ENCODE data around the gene CELF4.

The CELF4 gene

GRCh38 chr18:37420315-37420880 is 145.2 kb downstream of the CELF4 start:
- no peaks in the 10 kb centered on the region for H3K79me2 ChIP-seq (ENCODE audit: insufficient read depth, low read length)
- no peak overlapping the region for H3K4me2 ChIP-seq (ENCODE audit: low read depth, low read length, poor library complexity, severe bottlenecking)
- TF ChIP-seq EZH2phosphoT487 (conservative IDR thresholded peaks at IDR 0.05; ENCODE audit: low read length), result no peak
- TF ChIP-seq, protein P1, sequence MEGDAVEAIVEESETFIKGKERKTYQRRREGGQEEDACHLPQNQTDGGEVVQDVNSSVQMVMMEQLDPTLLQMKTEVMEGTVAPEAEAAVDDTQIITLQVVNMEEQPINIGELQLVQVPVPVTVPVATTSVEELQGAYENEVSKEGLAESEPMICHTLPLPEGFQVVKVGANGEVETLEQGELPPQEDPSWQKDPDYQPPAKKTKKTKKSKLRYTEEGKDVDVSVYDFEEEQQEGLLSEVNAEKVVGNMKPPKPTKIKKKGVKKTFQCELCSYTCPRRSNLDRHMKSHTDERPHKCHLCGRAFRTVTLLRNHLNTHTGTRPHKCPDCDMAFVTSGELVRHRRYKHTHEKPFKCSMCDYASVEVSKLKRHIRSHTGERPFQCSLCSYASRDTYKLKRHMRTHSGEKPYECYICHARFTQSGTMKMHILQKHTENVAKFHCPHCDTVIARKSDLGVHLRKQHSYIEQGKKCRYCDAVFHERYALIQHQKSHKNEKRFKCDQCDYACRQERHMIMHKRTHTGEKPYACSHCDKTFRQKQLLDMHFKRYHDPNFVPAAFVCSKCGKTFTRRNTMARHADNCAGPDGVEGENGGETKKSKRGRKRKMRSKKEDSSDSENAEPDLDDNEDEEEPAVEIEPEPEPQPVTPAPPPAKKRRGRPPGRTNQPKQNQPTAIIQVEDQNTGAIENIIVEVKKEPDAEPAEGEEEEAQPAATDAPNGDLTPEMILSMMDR (IDR thresholded peaks at IDR 0.05; ENCODE audit: insufficient read depth, low read length, poor library complexity, severe bottlenecking), result no peak

GRCh38 chr18:37419866-37420265 is 145.7 kb downstream of the CELF4 start:
- no peak overlapping the region for H3K9ac ChIP-seq (ENCODE audit: low read length)
- no peaks in the 10 kb centered on the region for H3K36me3 ChIP-seq (ENCODE audit: low read length)
- no peak overlapping the region for H3K4me3 ChIP-seq (ENCODE audit: insufficient read depth, low read length, poor library complexity, severe bottlenecking)
- H3K9me2 ChIP-seq (replicated peaks; ENCODE audit: insufficient read depth, low read length), result no peaks in the 10 kb centered on the region
- H3K27me3 ChIP-seq (ENCODE audit: low read length), result no peaks in the 10 kb centered on the region; the same call in 1 of the 2 replicates
- H3K9me3 ChIP-seq (ENCODE audit: insufficient read depth, low read length), result no peaks in the 10 kb centered on the region
- no peak overlapping the region for H3K27ac ChIP-seq (ENCODE audit: low read depth, low read length)
- no peaks in the 10 kb centered on the region for H3F3A ChIP-seq (ENCODE audit: insufficient read depth)
- TF ChIP-seq, protein P1 (IDR thresholded peaks at IDR 0.05; ENCODE audit: insufficient read depth, low read length, poor library complexity, severe bottlenecking), result no peak
- no peak for TF ChIP-seq EZH2phosphoT487 (conservative IDR thresholded peaks at IDR 0.05; ENCODE audit: low read length)
- no peak overlapping the region for H3K4me2 ChIP-seq (ENCODE audit: low read depth, low read length, poor library complexity, severe bottlenecking)
- no peaks in the 10 kb centered on the region for H3K79me2 ChIP-seq (ENCODE audit: insufficient read depth, low read length)
- no peaks in the 10 kb centered on the region for H4K20me1 ChIP-seq (ENCODE audit: low read depth, low read length)
- H2AFZ ChIP-seq (ENCODE audit: low read depth, low read length, severe bottlenecking), result no peak overlapping the region

More at GRCh38 chr18:37420315-37420880, 145.2 kb downstream of the CELF4 start:
- no peaks in the 10 kb centered on the region for H4K20me1 ChIP-seq (ENCODE audit: low read depth, low read length)
- no peaks in the 10 kb centered on the region for H3K9me3 ChIP-seq (ENCODE audit: insufficient read depth, low read length)
- no peak overlapping the region for H2AFZ ChIP-seq (ENCODE audit: low read depth, low read length, severe bottlenecking)
- H3F3A ChIP-seq (ENCODE audit: insufficient read depth), result no peaks in the 10 kb centered on the region
- H3K27ac ChIP-seq (ENCODE audit: low read depth, low read length), result no peak overlapping the region
- H3K27me3 ChIP-seq (ENCODE audit: low read length), result no peaks in the 10 kb centered on the region; the same call in 1 of the 2 replicates
- no peak overlapping the region for H3K4me3 ChIP-seq (ENCODE audit: insufficient read depth, low read length, poor library complexity, severe bottlenecking)
- no peaks in the 10 kb centered on the region for H3K9me2 ChIP-seq (replicated peaks; ENCODE audit: insufficient read depth, low read length)
- no peaks in the 10 kb centered on the region for H3K36me3 ChIP-seq (ENCODE audit: low read length)
- no peak overlapping the region for H3K9ac ChIP-seq (ENCODE audit: low read length)

GRCh38 chr18:37419315-37419714 is 146.3 kb downstream of the CELF4 start:
- TF ChIP-seq EZH2phosphoT487 (conservative IDR thresholded peaks at IDR 0.05; ENCODE audit: low read length), result no peak
- TF ChIP-seq, protein P1 (IDR thresholded peaks at IDR 0.05; ENCODE audit: insufficient read depth, low read length, poor library complexity, severe bottlenecking), result no peak
- H2AFZ ChIP-seq (ENCODE audit: low read depth, low read length, severe bottlenecking), result no peak overlapping the region
- H4K20me1 ChIP-seq (ENCODE audit: low read depth, low read length), result no peaks in the 10 kb centered on the region
- H3F3A ChIP-seq (ENCODE audit: insufficient read depth), result no peaks in the 10 kb centered on the region
- no peaks in the 10 kb centered on the region for H3K9me3 ChIP-seq (ENCODE audit: insufficient read depth, low read length)
- no peak overlapping the region for H3K9ac ChIP-seq (ENCODE audit: low read length)
- no peaks in the 10 kb centered on the region for H3K79me2 ChIP-seq (ENCODE audit: insufficient read depth, low read length)
- no peaks in the 10 kb centered on the region for H3K36me3 ChIP-seq (ENCODE audit: low read length)
- no peak overlapping the region for H3K27ac ChIP-seq (ENCODE audit: low read depth, low read length)
- H3K4me2 ChIP-seq (ENCODE audit: low read depth, low read length, poor library complexity, severe bottlenecking), result no peak overlapping the region
- no peak overlapping the region for H3K4me3 ChIP-seq (ENCODE audit: insufficient read depth, low read length, poor library complexity, severe bottlenecking)
- H3K27me3 ChIP-seq (ENCODE audit: low read length), result no peaks in the 10 kb centered on the region; the same call in 1 of the 2 replicates
- no peaks in the 10 kb centered on the region for H3K9me2 ChIP-seq (replicated peaks; ENCODE audit: insufficient read depth, low read length)
